ENCODE data around the gene CNTNAP2.
"Not testable (repeated sequence)": the region's sequence is repeated elsewhere in the genome, so short reads cannot be mapped to it uniquely, and the experiment has no call there.

CNTNAP2 gene

DNA sequence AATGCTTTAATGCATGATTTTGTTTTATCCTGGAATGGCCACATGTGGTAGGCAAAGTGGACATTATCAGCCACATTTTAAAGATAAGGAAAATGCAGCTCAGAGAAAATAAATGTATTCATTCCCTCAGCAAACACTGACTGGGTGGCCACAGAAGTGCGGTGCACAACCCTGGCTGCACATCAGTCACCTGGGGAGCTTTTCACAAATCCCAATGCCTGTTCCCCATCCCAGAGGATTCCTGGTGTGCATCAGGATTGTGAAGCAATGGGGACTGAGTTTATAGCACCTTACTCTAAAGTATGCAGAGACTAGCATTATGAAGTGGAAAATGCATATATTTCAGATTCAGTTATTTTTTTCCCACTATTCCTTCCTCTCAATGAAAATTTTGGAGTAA is 2280.5 kb downstream of the CNTNAP2 start:
- DNase-seq = no peak

- DNase-seq = no peak
Measured at GRCh38 chr7:148397551-148397950, 2280.9 kb downstream of the CNTNAP2 start.

- DNase-seq = no peak
Measured at GRCh38 chr7:148397985-148398384, 2281.4 kb downstream of the CNTNAP2 start.

GRCh38 chr7:148398844-148399365 is 2282.3 kb downstream of the CNTNAP2 start:
- no peak for DNase-seq

GRCh38 chr7:148400101-148400500 is 2283.5 kb downstream of the CNTNAP2 start:
- DNase-seq = no peak

DNA sequence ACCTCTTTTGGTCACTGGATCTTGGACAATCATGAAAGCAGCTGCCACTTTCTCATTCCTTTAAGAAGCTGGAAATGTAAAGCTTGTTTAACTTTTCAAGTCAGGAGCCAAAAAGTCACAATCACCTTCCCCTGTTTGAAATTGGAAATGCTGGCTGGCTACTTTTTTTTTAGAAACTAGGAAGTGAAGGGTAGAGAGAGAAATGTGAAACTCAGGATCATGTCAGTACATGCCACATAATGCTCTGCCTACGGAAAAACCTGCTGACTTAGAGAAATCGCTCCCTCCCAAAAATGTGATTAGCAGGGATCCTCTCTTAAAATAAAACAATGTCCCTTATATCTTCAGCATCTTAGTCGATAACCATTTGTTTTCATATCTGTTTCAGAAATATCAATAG is 2285.6 kb downstream of the CNTNAP2 start:
- DNase-seq = no peak

DNA sequence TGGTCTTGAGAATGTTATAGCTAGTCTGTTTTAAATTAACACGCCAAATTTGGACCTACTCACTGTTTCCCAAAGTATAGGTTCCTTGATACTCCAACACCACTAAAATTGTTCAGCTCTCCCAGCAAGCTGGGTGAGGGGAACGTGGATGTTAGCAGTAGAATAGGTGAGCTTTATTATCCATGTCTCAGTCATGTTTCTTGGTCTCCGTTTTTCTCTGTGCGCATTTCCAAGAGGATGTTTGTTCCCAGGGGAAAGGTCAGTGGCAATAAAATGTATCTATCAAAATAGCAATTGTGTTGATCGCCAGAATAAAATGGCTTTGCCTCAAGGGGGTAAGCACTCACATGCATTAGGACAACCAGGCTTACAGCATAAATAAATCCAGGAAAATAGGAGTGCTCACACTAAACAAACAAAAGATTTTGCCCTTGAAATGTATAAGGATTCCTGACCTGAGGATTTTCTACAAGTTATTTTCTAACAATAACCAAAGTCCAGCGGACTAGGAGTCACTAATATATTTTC is 2286.9 kb downstream of the CNTNAP2 start:
- no peak for DNase-seq

- DNase-seq = no peak
Measured at GRCh38 chr7:148408307-148408706, 2291.7 kb downstream of the CNTNAP2 start.

DNA sequence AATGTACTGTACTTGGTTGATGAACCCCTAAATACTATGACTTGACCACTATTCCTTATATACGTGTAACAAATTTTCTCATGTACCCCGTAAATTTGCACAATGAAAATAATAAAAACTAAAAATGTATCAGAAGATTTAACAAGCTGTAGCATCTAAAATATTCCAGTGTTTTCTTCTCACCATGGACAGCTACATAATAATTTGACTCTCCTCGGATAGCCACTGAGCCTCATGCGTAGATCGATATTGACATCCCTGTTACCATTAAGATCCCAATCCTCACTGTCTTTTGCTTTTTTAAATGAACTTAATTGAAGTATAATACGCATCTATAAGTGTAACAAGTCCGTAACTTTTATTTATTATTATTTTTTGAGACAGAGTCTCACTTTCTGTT is 2294.3 kb downstream of the CNTNAP2 start:
- DNase-seq = no peak

DNA sequence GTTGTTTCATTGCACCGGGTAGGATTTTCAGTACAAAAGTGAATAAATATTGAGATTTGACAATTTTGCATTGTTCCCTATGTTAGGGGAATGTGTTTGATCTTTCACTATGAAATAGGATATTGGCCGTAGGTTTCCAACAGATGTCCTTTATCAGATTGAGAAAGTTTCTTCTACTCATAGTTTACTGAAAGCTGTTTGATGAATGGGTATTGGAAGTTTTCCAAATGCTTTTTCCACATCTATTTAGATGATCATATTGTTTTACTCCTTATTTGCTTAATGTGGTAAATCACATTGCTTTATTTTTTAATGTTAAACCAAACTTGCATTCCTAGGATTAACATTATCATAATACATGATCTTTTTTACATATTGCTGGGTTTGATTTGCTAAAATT is 2296.1 kb downstream of the CNTNAP2 start:
- no peak for DNase-seq

- DNase-seq = no peak
Measured at GRCh38 chr7:148419856-148420832, 2303.5 kb downstream of the CNTNAP2 start.

- no peak for DNase-seq
Measured at GRCh38 chr7:148422030-148422429, 2305.4 kb downstream of the CNTNAP2 start.

DNA sequence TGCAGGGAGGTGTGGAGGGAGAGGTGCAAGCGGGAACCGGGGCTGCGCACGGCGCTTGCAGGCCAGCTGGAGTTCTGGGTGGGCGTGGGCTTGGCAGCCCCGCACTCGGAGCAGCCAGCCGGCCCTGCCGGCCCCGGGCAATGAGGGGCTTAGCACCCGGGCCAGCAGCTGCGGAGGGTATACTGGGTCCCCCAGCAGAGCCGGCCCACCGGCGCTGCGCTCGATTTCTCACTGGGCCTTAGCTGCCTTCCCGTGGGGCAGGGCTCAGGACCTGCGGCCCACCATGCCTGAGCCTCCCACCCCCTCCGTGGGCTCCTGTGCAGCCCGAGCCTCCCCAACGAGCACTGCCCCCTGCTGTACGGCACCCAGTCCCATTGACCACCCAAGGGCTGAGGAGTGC is 2309.8 kb downstream of the CNTNAP2 start:
- DNase-seq = not testable (repeated sequence)

GRCh38 chr7:148430690-148431089 is 2314.1 kb downstream of the CNTNAP2 start:
- not testable (repeated sequence) for DNase-seq

GRCh38 chr7:148433521-148434180 is 2317.1 kb downstream of the CNTNAP2 start:
- DNase-seq = no peak

DNA sequence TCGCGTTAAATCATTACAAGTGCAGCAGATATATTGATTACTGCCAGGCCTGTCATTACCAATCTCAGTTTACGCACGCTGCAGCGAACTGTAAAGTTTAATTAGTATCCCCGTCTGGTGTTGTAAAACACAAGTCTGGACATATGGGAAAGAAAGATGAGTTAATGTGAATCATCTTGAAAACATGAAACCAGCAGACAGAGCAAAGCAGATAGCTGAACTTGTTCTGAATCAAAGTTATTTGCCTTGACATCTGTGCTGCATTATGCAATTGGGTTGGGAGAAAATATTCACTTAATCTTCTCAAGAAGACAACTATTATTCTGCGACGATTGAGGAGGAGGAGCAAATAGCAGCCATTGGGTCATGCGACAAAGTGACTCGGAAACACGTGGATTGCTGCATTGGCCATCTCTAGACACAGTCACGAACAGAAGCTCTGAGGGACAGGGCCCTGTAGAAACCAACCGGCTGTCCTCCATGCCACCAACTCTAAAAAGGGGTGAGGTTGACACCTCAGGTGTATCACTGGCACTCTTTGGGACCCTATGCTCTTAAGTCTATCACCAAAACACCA is 2317.7 kb downstream of the CNTNAP2 start:
- no peak for DNase-seq

DNA sequence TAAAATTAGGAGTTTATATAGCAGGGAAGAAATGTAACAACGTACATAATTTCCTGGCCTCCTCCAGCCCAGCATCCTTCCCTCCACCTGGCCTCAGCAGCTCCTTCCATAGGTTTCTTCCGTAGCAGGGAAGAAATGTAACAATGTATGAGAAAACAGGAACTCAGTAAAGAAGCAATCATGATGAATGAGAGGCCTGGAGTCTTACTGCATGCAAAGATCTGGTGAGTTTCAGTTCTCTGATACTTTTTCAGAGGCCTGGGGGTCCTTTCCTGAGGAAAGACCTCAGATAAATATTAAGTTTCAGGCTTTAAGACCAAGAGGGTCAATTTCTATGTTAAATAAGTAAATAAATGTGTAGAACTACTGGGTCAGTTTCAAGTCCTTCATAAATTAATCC is 2318.3 kb downstream of the CNTNAP2 start:
- DNase-seq = no peak

- DNase-seq = no peak
Measured at GRCh38 chr7:148435715-148436114, 2319.1 kb downstream of the CNTNAP2 start.

GRCh38 chr7:148436135-148436534 is 2319.5 kb downstream of the CNTNAP2 start:
- DNase-seq = no peak

- DNase-seq = no peak
Measured at GRCh38 chr7:148436571-148436970, 2320.0 kb downstream of the CNTNAP2 start.

GRCh38 chr7:148437043-148437442 is 2320.4 kb downstream of the CNTNAP2 start:
- no peak for DNase-seq

DNA sequence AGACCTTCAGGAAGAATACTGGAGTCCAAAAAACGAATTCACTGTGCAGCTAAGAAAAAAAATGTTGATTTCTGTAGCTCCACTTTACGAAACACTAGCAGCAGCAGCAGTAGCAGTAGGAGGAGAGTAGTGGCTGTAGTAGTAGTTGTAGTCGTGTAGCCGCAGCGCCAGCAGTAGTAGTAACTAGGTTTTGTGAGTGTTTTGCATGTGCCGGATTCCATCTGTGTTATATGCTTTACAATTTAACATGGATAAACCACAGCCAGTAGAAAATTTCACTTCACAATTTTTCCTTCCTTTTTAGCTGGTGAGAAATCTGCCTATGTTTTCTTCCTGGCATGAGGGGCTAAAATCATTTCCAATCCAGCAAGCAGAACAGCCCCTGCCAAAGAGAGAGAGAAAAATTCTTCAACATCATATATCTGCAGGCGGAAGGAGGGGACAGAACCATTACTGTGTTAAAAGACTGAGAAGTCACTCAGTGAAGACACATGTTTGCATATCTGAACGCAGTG is 2325.6 kb downstream of the CNTNAP2 start:
- DNase-seq = no peak

- DNase-seq = no peak
Measured at GRCh38 chr7:148442933-148443332, 2326.3 kb downstream of the CNTNAP2 start.
